HUES6 (cell line): ENCODE data around the gene BDH1.
A peak's percentile ranks its signal among the peaks of the same experiment; 100 is the strongest.

ENCODE experiments used
- H3K27ac ChIP-seq: 2 replicates; pipeline ENCODE4 v1.7.0; 2013; ENCODE audit warnings: low read depth, mild to moderate bottlenecking, low read length, inconsistent platforms
- H3K27me3 ChIP-seq: 2 replicates; pipeline ENCODE4 v1.6.1; 2013; ENCODE audit warnings: low read length; ENCODE audit not compliant: control insufficient read depth, insufficient read depth
- H3K36me3 ChIP-seq: 2 replicates; pipeline ENCODE4 v1.6.1; 2013; ENCODE audit warnings: low read length; ENCODE audit not compliant: control insufficient read depth, insufficient read depth
- H3K4me1 ChIP-seq: 2 replicates; pipeline ENCODE4 v1.6.1; 2013; ENCODE audit warnings: low read length; ENCODE audit not compliant: control insufficient read depth, insufficient read depth
- H3K4me3 ChIP-seq: 2 replicates; pipeline ENCODE4 v1.5.1; 2013; ENCODE audit warnings: low read depth, low read length
- H3K9ac ChIP-seq: one replicate; pipeline ENCODE4 v1.6.1; 2013; ENCODE audit warnings: mild to moderate bottlenecking, low read length
- H3K9me3 ChIP-seq: 2 replicates; pipeline ENCODE4 v1.6.1; 2013; ENCODE audit warnings: low read depth, low read length; ENCODE audit not compliant: control insufficient read depth, insufficient read depth

BDH1 gene

DNA sequence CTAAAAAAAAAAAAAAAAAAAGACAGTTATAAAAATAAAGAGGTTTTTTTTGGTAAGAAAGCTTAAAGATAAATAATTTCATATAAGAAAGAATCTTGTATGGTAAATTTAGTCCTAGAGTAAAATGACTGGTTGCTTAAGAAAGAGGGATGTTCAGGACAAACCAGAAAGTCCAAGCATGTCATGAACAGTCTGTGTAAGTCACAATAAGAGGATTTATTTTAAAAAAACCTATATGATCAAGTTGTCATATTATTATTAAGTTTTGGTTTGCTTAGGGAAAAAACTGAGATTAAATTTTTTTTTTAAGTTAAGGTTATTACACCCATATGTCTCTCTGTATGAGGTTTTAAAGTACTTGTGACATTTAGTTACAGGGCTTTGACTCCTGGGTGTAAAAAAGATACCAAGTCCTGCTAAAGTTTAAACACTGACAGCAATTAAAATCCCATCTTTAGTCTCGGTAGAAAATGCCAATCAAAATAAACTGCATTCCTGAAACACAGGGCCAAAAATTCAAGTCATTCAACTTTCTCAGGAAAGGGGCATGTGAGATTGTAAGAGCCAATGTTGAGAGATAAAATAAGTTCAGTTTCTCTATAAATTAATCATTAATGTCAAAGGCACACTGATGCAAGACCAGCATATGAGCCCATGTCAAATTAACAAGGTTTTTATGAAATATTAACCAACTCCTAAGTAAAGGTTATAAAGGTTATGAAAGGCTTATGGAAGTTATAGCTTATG lies 8.5 kb upstream of the BDH1 start:
- peaks cover 70% of the 10 kb centered on the region for H3K9me3 ChIP-seq
- no peak overlapping the region for H3K27ac ChIP-seq
- H3K9ac ChIP-seq, result no peak overlapping the region
- no peaks in the 10 kb centered on the region for H3K36me3 ChIP-seq
- peaks cover 12% of the 10 kb centered on the region; the same call in 1 of the 2 replicates for H3K4me1 ChIP-seq
- no peaks in the 10 kb centered on the region for H3K27me3 ChIP-seq
- no peak overlapping the region for H3K4me3 ChIP-seq

DNA sequence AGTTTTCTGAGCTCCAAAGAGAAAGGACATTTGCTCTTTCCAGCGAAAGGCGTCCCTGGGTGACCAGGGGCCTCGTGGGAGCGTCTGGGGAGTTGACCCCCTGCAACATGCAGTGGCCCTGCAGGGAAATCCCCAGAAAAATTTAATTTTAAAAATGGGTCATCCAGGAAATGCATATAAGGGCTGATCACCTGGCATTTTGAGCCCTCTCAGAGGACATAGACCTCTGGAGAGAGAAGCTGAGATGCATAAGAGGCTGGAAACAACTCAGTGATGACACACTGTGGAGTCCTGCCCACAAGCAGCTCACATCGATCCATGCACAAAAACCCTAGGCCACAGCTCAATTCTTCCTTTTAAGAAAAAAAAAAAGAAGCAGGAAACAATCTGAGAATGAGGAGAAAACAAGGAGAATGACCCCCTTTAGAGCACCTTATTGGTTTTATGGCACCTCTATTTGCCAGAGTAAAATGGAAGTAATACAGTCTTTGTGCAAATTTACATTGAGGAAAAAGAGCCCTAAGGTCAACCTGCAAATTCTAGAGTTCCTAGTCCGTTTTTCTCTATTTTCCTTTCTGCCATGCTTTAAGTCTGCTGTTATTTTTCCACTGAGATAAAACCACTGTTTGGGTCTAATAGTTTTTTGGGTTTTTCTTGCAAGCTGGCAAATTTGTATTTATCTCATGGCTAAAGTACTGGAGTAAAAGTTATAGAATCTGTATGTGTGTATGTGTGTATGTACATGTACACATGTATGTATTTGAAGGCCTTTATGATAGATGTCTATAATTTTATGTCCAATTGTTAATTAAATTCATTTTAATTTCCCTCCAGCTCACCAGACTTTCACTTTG lies 6.9 kb upstream of the BDH1 start:
- Histone ChIP-seq H3K27me3 (peaks cover 12% of the 10 kb centered on the region), H3K9ac (no peak overlapping the region), H3K36me3 (no peaks in the 10 kb centered on the region), H3K4me3 (no peak overlapping the region), H3K4me1 (peaks cover 8% of the 10 kb centered on the region; the same call in 1 of the 2 replicates), H3K9me3 (peaks cover 59% of the 10 kb centered on the region), H3K27ac (no peak overlapping the region)

GRCh38 chr3:197561926-197562325 lies 6.2 kb upstream of the BDH1 start:
- peaks cover 1% of the 10 kb centered on the region; the same call in 1 of the 2 replicates for H3K4me1 ChIP-seq
- no peak overlapping the region for H3K4me3 ChIP-seq
- no peaks in the 10 kb centered on the region for H3K36me3 ChIP-seq
- H3K27ac ChIP-seq, result no peak overlapping the region
- H3K9ac ChIP-seq, result no peak overlapping the region
- H3K9me3 ChIP-seq, result peaks cover 57% of the 10 kb centered on the region
- H3K27me3 ChIP-seq, result peaks cover 19% of the 10 kb centered on the region

GRCh38 chr3:197559651-197560050 lies 3.9 kb upstream of the BDH1 start:
- Histone ChIP-seq H3K9ac (no peak overlapping the region), H3K9me3 (peaks cover 38% of the 10 kb centered on the region), H3K36me3 (no peaks in the 10 kb centered on the region), H3K4me3 (no peak overlapping the region), H3K4me1 (no peaks in the 10 kb centered on the region), H3K27me3 (peaks cover 29% of the 10 kb centered on the region), H3K27ac (no peak overlapping the region)

DNA sequence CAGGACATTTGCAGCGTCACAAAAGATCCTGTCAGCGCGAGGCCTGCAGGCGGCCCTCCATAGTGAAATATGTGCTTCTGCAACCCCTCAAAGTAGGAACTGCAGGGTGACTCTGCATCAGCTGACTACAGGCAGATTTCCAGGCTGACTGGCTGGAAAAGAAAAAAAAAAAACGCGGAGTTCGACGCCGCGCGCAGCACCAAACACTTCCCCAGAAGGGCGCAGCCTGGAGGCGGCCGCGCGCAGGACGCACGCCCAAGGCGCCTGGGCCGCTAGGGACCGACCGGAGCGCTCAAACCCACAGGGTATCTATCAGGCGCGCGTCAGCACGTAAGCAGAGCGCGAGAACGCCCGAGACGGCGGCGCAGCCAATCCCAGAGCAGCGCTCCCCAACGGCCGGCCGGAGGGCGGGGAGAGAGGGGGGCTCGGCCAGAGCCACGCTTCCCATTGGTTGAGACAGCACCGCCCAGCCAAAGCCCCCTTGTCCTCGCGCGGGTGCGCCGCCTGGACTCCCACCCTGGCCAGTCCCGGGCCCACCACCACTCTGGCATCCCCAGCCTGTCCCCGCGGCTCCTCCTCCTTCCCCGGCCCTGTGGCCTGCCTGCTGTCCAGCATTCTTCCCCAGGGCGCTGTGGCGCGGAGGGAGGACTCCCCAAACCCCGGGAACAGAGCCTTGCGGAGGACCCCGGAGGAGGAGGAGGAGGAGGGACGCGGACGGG lies 1.0 kb downstream of the BDH1 start:
- Histone ChIP-seq H3K36me3 (no peaks in the 10 kb centered on the region), H3K27me3 (peaks cover 29% of the 10 kb centered on the region), H3K9me3 (peaks cover 2% of the 10 kb centered on the region), H3K4me3 (peak overlapping the region; percentile 78), H3K27ac (peak overlapping the region; percentile 52), H3K9ac (peak overlapping the region; percentile 82), H3K4me1 (peaks cover 20% of the 10 kb centered on the region)

DNA sequence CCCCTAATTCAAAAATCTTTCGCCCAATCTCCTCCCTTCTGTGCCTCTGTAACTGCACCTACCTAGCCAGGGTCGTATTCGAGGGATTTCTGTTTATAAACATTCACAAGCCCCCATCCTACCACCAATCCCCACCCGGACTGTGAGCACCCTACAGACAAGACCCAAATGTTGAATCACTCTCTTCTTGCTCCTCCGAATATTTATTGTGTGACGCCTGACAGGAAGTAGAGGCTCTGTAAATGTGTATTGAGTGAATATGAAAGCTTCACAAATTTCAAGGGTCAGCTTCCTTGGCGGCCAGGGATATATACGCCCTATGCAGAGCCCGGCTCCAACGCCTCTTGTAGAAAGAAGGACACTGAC lies 1.6 kb downstream of the BDH1 start:
- peak overlapping the region; percentile 78 for H3K4me3 ChIP-seq
- peaks cover 29% of the 10 kb centered on the region for H3K27me3 ChIP-seq
- no peak overlapping the region; the same call in 1 of the 2 replicates for H3K27ac ChIP-seq
- H3K4me1 ChIP-seq, result peaks cover 25% of the 10 kb centered on the region
- H3K36me3 ChIP-seq, result no peaks in the 10 kb centered on the region
- H3K9ac ChIP-seq, result peak overlapping the region; percentile 45
- no peaks in the 10 kb centered on the region for H3K9me3 ChIP-seq

DNA sequence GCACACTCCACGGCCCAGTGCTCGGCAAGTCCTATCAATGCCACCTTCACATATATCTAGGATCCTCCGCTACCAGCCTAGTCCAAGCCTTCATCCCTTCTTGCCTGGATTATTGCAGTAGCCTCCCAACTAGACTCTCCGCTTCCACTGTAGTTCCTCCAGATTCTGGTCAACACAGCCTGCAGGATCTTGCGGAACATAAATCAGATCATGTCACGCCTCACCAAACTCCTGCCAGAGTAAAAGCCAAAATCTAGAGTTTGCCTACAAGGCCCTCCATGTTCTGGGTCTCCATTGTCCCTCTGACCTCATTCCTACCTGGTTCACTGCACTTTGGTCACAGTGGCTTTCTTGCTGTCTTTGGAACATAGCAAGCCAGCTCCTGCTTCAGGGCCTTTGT lies 3.6 kb downstream of the BDH1 start:
- Histone ChIP-seq H3K27ac (no peak overlapping the region), H3K4me1 (peaks cover 39% of the 10 kb centered on the region), H3K4me3 (no peak overlapping the region), H3K9ac (no peak overlapping the region), H3K9me3 (no peaks in the 10 kb centered on the region), H3K36me3 (no peaks in the 10 kb centered on the region), H3K27me3 (peaks cover 13% of the 10 kb centered on the region; the same call in 1 of the 2 replicates)

- Histone ChIP-seq H3K4me3 (no peak overlapping the region), H3K9me3 (no peaks in the 10 kb centered on the region), H3K4me1 (peaks cover 42% of the 10 kb centered on the region), H3K9ac (peak overlapping the region; percentile 21), H3K36me3 (no peaks in the 10 kb centered on the region), H3K27me3 (no peaks in the 10 kb centered on the region), H3K27ac (no peak overlapping the region)
Observed at GRCh38 chr3:197550489-197550888, 5.3 kb downstream of the BDH1 start.

GRCh38 chr3:197549261-197549885 lies 6.4 kb downstream of the BDH1 start:
- Histone ChIP-seq H3K36me3 (no peaks in the 10 kb centered on the region), H3K9me3 (no peaks in the 10 kb centered on the region), H3K27me3 (no peaks in the 10 kb centered on the region), H3K9ac (no peak overlapping the region), H3K4me1 (peaks cover 41% of the 10 kb centered on the region), H3K4me3 (no peak overlapping the region), H3K27ac (no peak overlapping the region)

DNA sequence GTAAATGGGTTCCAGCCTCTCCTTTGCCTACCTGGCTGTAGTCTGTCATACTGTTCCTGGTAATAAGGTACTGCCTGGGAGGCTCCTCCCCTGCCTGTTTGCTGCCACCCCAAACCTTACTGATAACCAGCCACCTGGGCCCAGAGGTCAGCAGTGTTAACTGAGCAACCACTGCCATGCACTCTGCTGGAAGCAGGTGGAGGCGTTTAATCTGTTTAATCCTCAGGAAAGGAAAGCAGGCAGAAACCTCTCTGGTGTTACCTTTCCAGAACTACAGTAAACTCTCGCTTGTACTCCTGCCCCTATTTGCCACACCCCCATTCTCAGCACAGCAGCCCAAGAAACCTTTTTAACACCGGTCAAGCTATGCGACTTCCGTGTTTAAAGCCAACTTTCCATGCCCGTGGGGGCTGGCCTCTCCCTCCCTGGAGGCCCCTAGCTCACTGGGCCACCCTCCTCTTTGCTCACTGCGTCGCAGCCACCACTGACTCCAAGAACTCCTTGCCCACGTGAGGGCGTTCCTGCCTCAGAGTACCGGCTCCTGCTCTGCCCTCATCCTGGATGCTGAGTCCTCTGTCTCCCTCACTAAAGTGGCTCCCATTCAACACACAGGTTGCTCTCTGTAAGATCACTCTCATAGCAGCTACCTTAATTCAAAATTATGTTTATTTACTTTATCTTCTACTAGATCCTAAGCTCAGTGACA lies 8.3 kb downstream of the BDH1 start:
- peaks cover 44% of the 10 kb centered on the region for H3K4me1 ChIP-seq
- no peaks in the 10 kb centered on the region for H3K36me3 ChIP-seq
- H3K27me3 ChIP-seq, result no peaks in the 10 kb centered on the region
- H3K4me3 ChIP-seq, result no peak overlapping the region
- H3K27ac ChIP-seq, result no peak overlapping the region
- no peak overlapping the region for H3K9ac ChIP-seq
- no peaks in the 10 kb centered on the region for H3K9me3 ChIP-seq
